BE2C (cell line): Measurements from ENCODE around the gene BABAM2.

Experiments used
- DNase-seq: peaks from one replicate; pipeline ENCODE4 v3.0.0-alpha.2; 2020
- H3K27me3 ChIP-seq: fragments of 250-450 bp; sonication (Bioruptor Pico); 2 replicates; pipeline ENCODE4 v1.5.1; 2020; ENCODE audit warnings: mild to moderate bottlenecking
- H3K36me3 ChIP-seq: fragments of 250-450 bp; sonication (Bioruptor Pico); 2 replicates; pipeline ENCODE4 v1.5.1; 2020; ENCODE audit warnings: mild to moderate bottlenecking
- H3K4me1 ChIP-seq: fragments of 250-450 bp; sonication (Bioruptor Pico); 2 replicates; pipeline ENCODE4 v1.5.1; 2020
- H3K4me3 ChIP-seq: 2 replicates; pipeline ENCODE4 v1.5.1; 2011; ENCODE audit warnings: low read depth, low read length
- H3K9me3 ChIP-seq: fragments of 250-450 bp; sonication (Bioruptor Pico); 2 replicates; pipeline ENCODE4 v1.5.1; 2020
- CTCF ChIP-seq: IDR thresholded peaks from 2 replicates; pipeline ENCODE4 v1.5.1; 2012; ENCODE audit warnings: mild to moderate bottlenecking, low read depth, low read length

BABAM2 gene

GRCh38 chr2:28288620-28289019 is 398.1 kb downstream of the BABAM2 start:
- TF ChIP-seq CTCF: no peak
- Histone ChIP-seq H3K4me3 (no peak overlapping the region), H3K9me3 (no peaks in the 10 kb centered on the region), H3K36me3 (no peaks in the 10 kb centered on the region), H3K4me1 (0 out of 2 replicates have a peak, but pooled peaks cover 2% of the 10 kb centered on the region), H3K27me3 (no peaks in the 10 kb centered on the region)
- DNase-seq: no peak

GRCh38 chr2:28291811-28292440 is 401.4 kb downstream of the BABAM2 start:
- no peaks in the 10 kb centered on the region for H3K27me3 ChIP-seq
- TF ChIP-seq CTCF: no peak
- 0 out of 2 replicates have a peak, but pooled peaks cover 2% of the 10 kb centered on the region for H3K4me1 ChIP-seq
- DNase-seq: no peak
- no peaks in the 10 kb centered on the region for H3K9me3 ChIP-seq
- H3K36me3 ChIP-seq: no peaks in the 10 kb centered on the region
- H3K4me3 ChIP-seq: no peak overlapping the region

GRCh38 chr2:28292491-28292890 is 402.0 kb downstream of the BABAM2 start:
- Histone ChIP-seq H3K4me1 (0 out of 2 replicates have a peak, but pooled peaks cover under 1% of the 10 kb centered on the region), H3K27me3 (no peaks in the 10 kb centered on the region), H3K36me3 (no peaks in the 10 kb centered on the region), H3K9me3 (no peaks in the 10 kb centered on the region), H3K4me3 (no peak overlapping the region)
- no peak for TF ChIP-seq CTCF
- no peak for DNase-seq

- no peaks in the 10 kb centered on the region for H3K36me3 ChIP-seq
- H3K4me1 ChIP-seq: no peaks in the 10 kb centered on the region
- no peaks in the 10 kb centered on the region for H3K9me3 ChIP-seq
- no peaks in the 10 kb centered on the region for H3K27me3 ChIP-seq
- no peak for DNase-seq
- no peak for TF ChIP-seq CTCF
- H3K4me3 ChIP-seq: no peak overlapping the region
Observed at GRCh38 chr2:28293416-28293815, 402.9 kb downstream of the BABAM2 start.

GRCh38 chr2:28294451-28294850 is 403.9 kb downstream of the BABAM2 start:
- no peak for DNase-seq
- no peak for TF ChIP-seq CTCF
- Histone ChIP-seq H3K4me3 (no peak overlapping the region), H3K36me3 (no peaks in the 10 kb centered on the region), H3K9me3 (no peaks in the 10 kb centered on the region), H3K4me1 (no peaks in the 10 kb centered on the region), H3K27me3 (no peaks in the 10 kb centered on the region)

GRCh38 chr2:28296243-28296642 is 405.7 kb downstream of the BABAM2 start:
- Histone ChIP-seq H3K4me3 (no peak overlapping the region), H3K27me3 (no peaks in the 10 kb centered on the region), H3K4me1 (no peaks in the 10 kb centered on the region), H3K9me3 (no peaks in the 10 kb centered on the region), H3K36me3 (no peaks in the 10 kb centered on the region)
- no peak for TF ChIP-seq CTCF
- DNase-seq: no peak
